Measurements from ENCODE around the gene UFC1. TPM values are rescaled to one million over a fixed set of nuclear protein-coding genes. Genes with fewer than 3 reads are reported as not detected.

UFC1 gene
- total RNA-seq, 1 experiment from 2014 or later, result 178 TPM

Other genes with a start within 250 kb of the UFC1 start
- not detected in 2 replicates for gene ITLN2, start 199.2 kb upstream of the UFC1 start, total RNA-seq (2014; rRNA removed; shearing (Covaris generic); ENCODE audit: low replicate concordance)
- gene F11R, start 132.8 kb upstream of the UFC1 start, total RNA-seq (2014; rRNA removed; shearing (Covaris generic); ENCODE audit: low replicate concordance), result 0.22 and 1.7 TPM in 2 replicates
- gene TSTD1, start 115.0 kb upstream of the UFC1 start, total RNA-seq (2014; rRNA removed; shearing (Covaris generic); ENCODE audit: low replicate concordance), result not detected in 2 replicates
- gene USF1, start 108.0 kb upstream of the UFC1 start, total RNA-seq (2014; rRNA removed; shearing (Covaris generic); ENCODE audit: low replicate concordance), result 102 and 103 TPM in 2 replicates
- not detected in 2 replicates for gene ARHGAP30, start 84.1 kb upstream of the UFC1 start, total RNA-seq (2014; rRNA removed; shearing (Covaris generic); ENCODE audit: low replicate concordance)
- gene NECTIN4, start 64.4 kb upstream of the UFC1 start, total RNA-seq (2014; rRNA removed; shearing (Covaris generic); ENCODE audit: low replicate concordance), result not detected in 2 replicates
- not detected in 2 replicates for gene KLHDC9, start 55.6 kb upstream of the UFC1 start, total RNA-seq (2014; rRNA removed; shearing (Covaris generic); ENCODE audit: low replicate concordance)
- 32.6 and 36.1 TPM in 2 replicates for gene PFDN2, start 35.9 kb upstream of the UFC1 start, total RNA-seq (2014; rRNA removed; shearing (Covaris generic); ENCODE audit: low replicate concordance)
- gene NIT1, start 35.9 kb upstream of the UFC1 start, total RNA-seq (2014; rRNA removed; shearing (Covaris generic); ENCODE audit: low replicate concordance), result 8.9 and 14.1 TPM in 2 replicates
- gene DEDD, start 21.3 kb upstream of the UFC1 start, total RNA-seq (2014; rRNA removed; shearing (Covaris generic); ENCODE audit: low replicate concordance), result 33.2 and 39.8 TPM in 2 replicates
- gene USP21, start 5.5 kb downstream of the UFC1 start, total RNA-seq (2014; rRNA removed; shearing (Covaris generic); ENCODE audit: low replicate concordance), result 3.5 and 4.2 TPM in 2 replicates
- 7.9 and 40.3 TPM in 2 replicates for gene PPOX, start 12.4 kb downstream of the UFC1 start, total RNA-seq (2014; rRNA removed; shearing (Covaris generic); ENCODE audit: low replicate concordance)
- gene B4GALT3, start 23.5 kb downstream of the UFC1 start, total RNA-seq (2014; rRNA removed; shearing (Covaris generic); ENCODE audit: low replicate concordance), result 20.5 and 25.7 TPM in 2 replicates
- 3.6 and 5.2 TPM in 2 replicates for gene ADAMTS4, start 45.1 kb downstream of the UFC1 start, total RNA-seq (2014; rRNA removed; shearing (Covaris generic); ENCODE audit: low replicate concordance)
- gene NDUFS2, start 48.4 kb downstream of the UFC1 start, total RNA-seq (2014; rRNA removed; shearing (Covaris generic); ENCODE audit: low replicate concordance), result 129 and 194 TPM in 2 replicates
- 5.3 TPM in 1 of 2 replicates, not detected in the other for gene FCER1G, start 61.3 kb downstream of the UFC1 start, total RNA-seq (2014; rRNA removed; shearing (Covaris generic); ENCODE audit: low replicate concordance)
- not detected in 2 replicates for gene APOA2, start 69.7 kb downstream of the UFC1 start, total RNA-seq (2014; rRNA removed; shearing (Covaris generic); ENCODE audit: low replicate concordance)
- gene TOMM40L, start 72.1 kb downstream of the UFC1 start, total RNA-seq (2014; rRNA removed; shearing (Covaris generic); ENCODE audit: low replicate concordance), result 24.0 and 39.6 TPM in 2 replicates
- gene NR1I3, start 84.2 kb downstream of the UFC1 start, total RNA-seq (2014; rRNA removed; shearing (Covaris generic); ENCODE audit: low replicate concordance), result not detected in 2 replicates
- gene PCP4L1, start 104.8 kb downstream of the UFC1 start, total RNA-seq (2014; rRNA removed; shearing (Covaris generic); ENCODE audit: low replicate concordance), result not detected in 2 replicates
- 0.07 TPM in 1 of 2 replicates, not detected in the other for gene MPZ, start 156.0 kb downstream of the UFC1 start, total RNA-seq (2014; rRNA removed; shearing (Covaris generic); ENCODE audit: low replicate concordance)
- gene SDHC, start 160.4 kb downstream of the UFC1 start, total RNA-seq (2014; rRNA removed; shearing (Covaris generic); ENCODE audit: low replicate concordance), result 466 and 501 TPM in 2 replicates
- not detected in 2 replicates for gene CFAP126, start 213.9 kb downstream of the UFC1 start, total RNA-seq (2014; rRNA removed; shearing (Covaris generic); ENCODE audit: low replicate concordance)